Neural crest cell (in vitro differentiated cells): ENCODE results near the gene PAK6. TPM values are rescaled to one million over a fixed set of nuclear protein-coding genes. Genes with fewer than 3 reads are reported as not detected.
A peak's percentile ranks its signal among the peaks of the same experiment; 100 is the strongest.

Source experiments
- DNase-seq: peaks from one replicate; pipeline ENCODE4 v3.0.0; 2021; ENCODE audit warnings: low read depth, mixed read lengths, low spot score
- H3K27ac Mint-ChIP-seq: one replicate; pipeline ENCODE4 v1.8.0; 2021; ENCODE audit warnings: mild to moderate bottlenecking, mixed read lengths; ENCODE audit not compliant: unreplicated experiment
- H3K27me3 Mint-ChIP-seq: 2 replicates; pipeline ENCODE4 v1.8.0; 2021; ENCODE audit warnings: low read depth, mild to moderate bottlenecking, mixed read lengths
- H3K36me3 Mint-ChIP-seq: 2 replicates; pipeline ENCODE4 v1.8.0; 2021; ENCODE audit warnings: low read depth, mild to moderate bottlenecking, mixed read lengths
- H3K4me1 Mint-ChIP-seq: 2 replicates; pipeline ENCODE4 v1.8.0; 2021; ENCODE audit warnings: mixed read lengths
- H3K4me3 Mint-ChIP-seq: one replicate; pipeline ENCODE4 v1.8.0; 2021; ENCODE audit warnings: mild to moderate bottlenecking, mixed read lengths
- H3K9me3 Mint-ChIP-seq: 2 replicates; pipeline ENCODE4 v1.8.0; 2021; ENCODE audit warnings: mixed read lengths
- CTCF ChIP-seq: fragments of 200-600 bp; sonication (generic); conservative IDR thresholded peaks from 2 replicates; pipeline ENCODE4 v1.5.0; 2021; ENCODE audit warnings: antibody characterized with exemption, mild to moderate bottlenecking
- total RNA-seq: library from RNA; stranded (reverse); gene quantifications from 2 replicates; pipeline ENCODE4 v1.2.1, GENCODE V29; 2021

PAK6 gene
- total RNA-seq, 1 donor from 2014 or later = 0.28 TPM

- H3K4me3 Mint-ChIP-seq = no peak overlapping the region
- H3K27me3 Mint-ChIP-seq = peaks cover 68% of the 10 kb centered on the region
- H3K9me3 Mint-ChIP-seq = no peaks in the 10 kb centered on the region
- TF ChIP-seq CTCF = no peak
- no peak overlapping the region for H3K27ac Mint-ChIP-seq
- DNase-seq = no peak
- H3K36me3 Mint-ChIP-seq = no peaks in the 10 kb centered on the region
- peaks cover 6% of the 10 kb centered on the region for H3K4me1 Mint-ChIP-seq
These were observed 78.7 kb downstream of the PAK6 start for GRCh38 chr15:40317580-40317979.

- Mint-ChIP-seq H3K4me1 (peaks cover 17% of the 10 kb centered on the region), H3K4me3 (no peak overlapping the region), H3K36me3 (no peaks in the 10 kb centered on the region), H3K27me3 (peaks cover 51% of the 10 kb centered on the region), H3K9me3 (no peaks in the 10 kb centered on the region), H3K27ac (no peak overlapping the region)
- no peak for TF ChIP-seq CTCF
- DNase-seq = no peak
These were observed 81.5 kb downstream of the PAK6 start for GRCh38 chr15:40320409-40320808.

GRCh38 chr15:40320931-40321371 lies 82.1 kb downstream of the PAK6 start:
- Mint-ChIP-seq H3K36me3 (no peaks in the 10 kb centered on the region), H3K27me3 (peaks cover 45% of the 10 kb centered on the region), H3K9me3 (no peaks in the 10 kb centered on the region), H3K4me1 (peaks cover 19% of the 10 kb centered on the region), H3K4me3 (peak overlapping the region; percentile 47), H3K27ac (no peak overlapping the region)
- TF ChIP-seq CTCF = peak; percentile 93
- DNase-seq = no peak

GRCh38 chr15:40322531-40323238 lies 83.8 kb downstream of the PAK6 start:
- no peak for DNase-seq
- Mint-ChIP-seq H3K27me3 (peaks cover 33% of the 10 kb centered on the region), H3K36me3 (no peaks in the 10 kb centered on the region), H3K4me1 (peaks cover 36% of the 10 kb centered on the region), H3K27ac (no peak overlapping the region), H3K4me3 (peak overlapping the region; percentile 82), H3K9me3 (no peaks in the 10 kb centered on the region)
- TF ChIP-seq CTCF = no peak

GRCh38 chr15:40323239-40323952 lies 84.5 kb downstream of the PAK6 start, which contains the start of gene INAFM2:
Gene INAFM2, plus strand, starts transcription at chr15:40323692. Its CDS starts 364 bp downstream, at chr15:40324056.
- Mint-ChIP-seq H3K4me3 (peak within 1 kb of the TSS; percentile 88), H3K4me1 (peaks cover 43% of the 10 kb centered on the region), H3K9me3 (no peaks in the 10 kb centered on the region), H3K27me3 (peaks cover 29% of the 10 kb centered on the region), H3K36me3 (no peaks in the 10 kb centered on the region), H3K27ac (no peak within 1 kb of the TSS)
- DNase-seq = peak; percentile 91
- peak; percentile 76 for TF ChIP-seq CTCF
